HG03159 (cell line): Measurements from ENCODE around the gene NISCH.

Experiments used
- ATAC-seq: cut with Tn5 transposase; IDR thresholded peaks from one replicate; pipeline ENCODE4 v1.9.1; 2021; ENCODE audit warnings: mild to moderate bottlenecking, moderate library complexity; ENCODE audit not compliant: unreplicated experiment

Gene NISCH

DNA sequence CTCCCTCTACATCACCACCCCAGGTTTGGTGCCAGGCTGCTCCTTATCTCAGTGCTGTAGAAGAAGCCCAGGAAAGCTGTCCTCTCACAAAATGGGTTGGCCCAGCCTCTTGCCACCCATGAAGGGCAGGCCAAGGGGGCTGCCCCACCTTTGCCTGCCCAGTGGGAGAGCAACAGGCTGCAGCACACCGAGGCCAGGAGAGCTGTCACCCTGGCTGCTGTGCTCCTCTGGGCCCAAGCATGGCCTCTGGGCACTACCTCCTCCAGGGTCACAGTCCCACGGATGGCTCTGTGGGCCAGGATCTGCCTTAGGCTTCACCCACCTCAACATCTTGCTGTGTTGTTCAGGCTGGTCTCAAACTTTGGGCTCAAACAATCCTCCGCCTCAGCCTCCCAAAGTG is 33.3 kb downstream of the NISCH start:
- ATAC-seq = no peak

DNA sequence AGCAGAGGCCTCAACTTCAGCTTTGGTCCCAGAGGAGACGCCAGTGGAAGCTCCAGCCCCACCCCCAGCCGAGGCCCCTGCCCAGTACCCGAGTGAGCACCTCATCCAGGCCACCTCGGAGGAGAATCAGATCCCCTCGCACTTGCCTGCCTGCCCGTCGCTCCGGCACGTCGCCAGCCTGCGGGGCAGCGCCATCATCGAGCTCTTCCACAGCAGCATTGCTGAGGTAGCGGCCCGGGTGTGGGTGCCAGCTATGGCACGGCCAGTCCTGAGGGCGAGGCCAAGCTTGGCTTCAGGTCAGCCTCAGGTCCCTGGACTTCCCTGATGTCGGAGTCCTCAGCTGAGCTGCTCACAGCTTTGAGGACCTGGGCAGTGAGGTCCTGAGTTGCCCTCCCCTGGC is 34.0 kb downstream of the NISCH start:
- ATAC-seq = no peak

DNA sequence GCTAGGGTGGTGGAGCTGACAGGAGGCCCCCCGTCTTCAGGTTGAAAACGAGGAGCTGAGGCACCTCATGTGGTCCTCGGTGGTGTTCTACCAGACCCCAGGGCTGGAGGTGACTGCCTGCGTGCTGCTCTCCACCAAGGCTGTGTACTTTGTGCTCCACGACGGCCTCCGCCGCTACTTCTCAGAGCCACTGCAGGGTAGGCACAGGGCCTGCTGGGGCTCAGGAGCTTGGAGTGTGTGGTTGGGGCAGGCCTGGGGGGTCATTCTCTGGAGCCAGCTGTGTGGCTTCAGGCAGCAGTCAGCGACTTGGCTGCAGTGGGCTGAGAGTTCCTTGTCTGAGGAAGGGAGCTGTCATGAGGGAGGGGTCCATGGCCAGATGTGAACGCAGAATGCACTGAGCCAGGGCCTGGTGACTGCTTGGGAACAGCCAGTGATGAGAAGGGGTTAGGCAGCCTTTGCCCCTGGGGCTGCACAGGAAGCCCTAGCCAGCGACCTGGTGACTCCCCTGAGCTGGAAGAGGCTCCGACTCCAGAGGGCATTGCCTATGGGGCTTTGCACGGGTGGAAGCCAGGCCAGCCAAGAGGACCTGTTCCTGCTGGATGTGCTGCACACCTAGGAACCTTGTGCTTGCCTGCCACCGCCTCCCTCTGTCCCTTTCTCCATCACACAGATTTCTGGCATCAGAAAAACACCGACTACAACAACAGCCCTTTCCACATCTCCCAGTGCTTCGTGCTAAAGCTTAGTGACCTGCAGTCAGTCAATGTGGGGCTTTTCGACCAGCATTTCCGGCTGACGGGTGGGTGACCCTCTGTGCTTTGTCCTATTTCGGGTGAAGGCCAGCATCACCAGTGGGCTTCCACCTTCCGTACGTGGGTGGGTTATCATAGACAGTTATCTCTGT is 34.9 kb downstream of the NISCH start:
- ATAC-seq = no peak

DNA sequence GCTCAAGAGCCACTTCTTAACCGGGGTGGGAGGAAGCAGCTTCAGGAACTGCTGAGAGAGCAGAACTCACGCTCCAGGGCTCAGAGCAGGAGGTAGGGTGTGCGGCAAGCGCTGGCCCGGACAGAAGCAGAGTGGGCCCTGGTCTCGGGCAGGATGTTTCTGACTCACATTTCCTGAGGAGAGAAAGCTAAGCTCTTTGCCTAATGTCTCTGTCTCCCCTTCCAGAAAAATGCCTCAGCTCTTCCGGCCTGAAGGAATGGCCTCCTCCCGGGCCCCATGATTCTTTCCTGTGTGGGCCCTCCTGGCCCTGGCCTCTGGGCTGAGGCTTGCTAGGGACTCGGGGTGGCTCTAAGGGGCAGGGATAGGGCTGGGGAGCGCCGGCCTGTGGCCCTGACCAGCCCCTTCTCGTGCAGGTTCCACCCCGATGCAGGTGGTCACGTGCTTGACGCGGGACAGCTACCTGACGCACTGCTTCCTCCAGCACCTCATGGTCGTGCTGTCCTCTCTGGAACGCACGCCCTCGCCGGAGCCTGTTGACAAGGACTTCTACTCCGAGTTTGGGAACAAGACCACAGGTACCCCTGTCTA is 35.6 kb downstream of the NISCH start:
- ATAC-seq = no peak

DNA sequence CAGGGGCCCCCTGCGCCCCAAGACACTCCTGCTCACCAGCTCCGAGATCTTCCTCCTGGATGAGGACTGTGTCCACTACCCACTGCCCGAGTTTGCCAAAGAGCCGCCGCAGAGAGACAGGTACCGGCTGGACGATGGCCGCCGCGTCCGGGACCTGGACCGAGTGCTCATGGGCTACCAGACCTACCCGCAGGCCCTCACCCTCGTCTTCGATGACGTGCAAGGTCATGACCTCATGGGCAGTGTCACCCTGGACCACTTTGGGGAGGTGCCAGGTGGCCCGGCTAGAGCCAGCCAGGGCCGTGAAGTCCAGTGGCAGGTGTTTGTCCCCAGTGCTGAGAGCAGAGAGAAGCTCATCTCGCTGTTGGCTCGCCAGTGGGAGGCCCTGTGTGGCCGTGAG is 36.7 kb downstream of the NISCH start:
- ATAC-seq = no peak

DNA sequence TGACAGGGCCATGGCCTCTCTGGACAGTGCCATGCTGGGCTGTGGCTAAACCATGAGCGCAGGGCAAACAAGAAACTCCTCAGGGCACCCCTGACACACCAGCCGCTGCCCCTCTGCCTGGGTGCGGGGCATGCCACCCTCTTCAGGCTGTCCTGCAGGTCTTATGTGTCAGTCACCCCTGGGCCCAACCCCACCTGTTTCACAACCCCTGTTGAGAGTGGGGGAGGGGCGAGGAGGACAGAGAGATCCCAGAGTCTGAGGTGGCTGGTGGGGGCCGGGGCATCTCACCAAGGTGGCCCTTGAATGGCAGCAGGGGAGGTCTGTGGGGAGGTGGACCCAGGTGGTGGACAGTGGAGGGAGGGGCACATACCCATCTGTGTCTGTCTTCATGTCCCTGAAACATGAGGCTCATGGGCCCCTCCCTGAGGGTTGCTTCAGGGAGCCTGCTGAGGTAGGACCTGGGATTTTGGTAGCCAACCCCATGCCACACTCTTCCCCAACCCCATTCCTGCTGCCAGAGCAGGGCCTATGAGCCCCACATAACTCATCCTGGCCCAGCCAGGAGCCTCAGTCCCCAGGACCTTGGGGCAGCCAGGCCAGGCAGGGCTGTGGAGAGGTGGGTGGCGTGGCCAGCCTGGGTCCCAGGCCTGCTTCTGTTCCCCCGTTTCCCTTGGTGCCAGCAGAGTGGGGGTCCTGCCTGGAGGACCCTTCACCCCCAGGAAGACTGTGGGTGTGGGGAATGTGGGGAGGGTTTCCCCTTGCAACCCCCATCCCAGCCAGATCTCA is 38.0 kb downstream of the NISCH start:
- ATAC-seq = no peak

DNA sequence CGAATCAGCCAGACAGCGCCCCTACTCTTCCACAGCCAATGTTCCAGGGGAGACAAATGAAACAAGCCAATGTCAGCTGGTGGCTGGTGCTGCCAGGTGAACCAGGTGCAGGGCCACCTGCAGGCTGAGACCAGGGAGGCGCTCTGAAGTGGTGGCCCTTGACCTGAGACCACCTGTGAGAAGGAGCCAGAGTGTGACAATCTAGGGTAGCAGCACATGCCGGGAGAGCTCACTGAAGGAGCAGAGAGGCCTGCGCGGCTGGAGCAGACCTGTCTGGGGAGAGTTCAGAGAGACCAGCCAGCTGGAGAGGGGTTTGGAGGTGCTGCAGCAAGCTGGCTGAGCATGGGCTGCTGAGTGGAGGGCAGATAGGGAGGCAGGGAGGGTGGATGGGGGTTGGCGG is 39.0 kb downstream of the NISCH start:
- ATAC-seq = no peak

DNA sequence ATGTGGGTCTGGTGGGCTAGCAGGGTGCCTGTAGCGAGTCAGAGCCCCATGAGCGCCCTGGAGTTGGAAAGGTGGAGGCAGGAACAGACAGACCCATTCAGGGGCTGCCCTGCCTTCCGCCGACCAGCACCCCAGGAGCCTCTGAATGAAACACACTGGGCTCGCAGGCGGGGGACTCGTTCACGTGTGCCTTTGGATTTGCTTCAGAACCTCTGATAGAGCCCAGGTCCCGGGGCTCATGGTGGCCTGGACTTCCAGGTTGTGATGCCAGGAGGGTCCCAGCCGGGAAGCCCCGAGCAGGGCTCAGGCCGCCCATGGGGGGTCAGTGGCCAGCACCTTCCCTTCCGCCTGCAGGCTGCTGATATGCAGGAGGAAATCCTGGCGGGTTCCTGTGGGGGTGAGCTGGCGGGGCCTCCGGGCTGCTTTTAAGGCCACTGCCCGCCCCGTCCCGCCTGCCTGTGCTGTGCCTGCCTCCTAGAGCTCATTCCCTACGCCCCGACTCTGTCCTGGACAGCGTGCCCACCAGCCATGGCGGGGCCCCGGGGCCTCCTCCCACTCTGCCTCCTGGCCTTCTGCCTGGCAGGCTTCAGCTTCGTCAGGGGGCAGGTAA is 39.6 kb downstream of the NISCH start, which contains the start of gene STAB1:
Gene STAB1 (plus strand): TSS at position 453 of the 610 bp plus-strand sequence. CDS start 76 bp downstream, at position 529.
- ATAC-seq = no peak

DNA sequence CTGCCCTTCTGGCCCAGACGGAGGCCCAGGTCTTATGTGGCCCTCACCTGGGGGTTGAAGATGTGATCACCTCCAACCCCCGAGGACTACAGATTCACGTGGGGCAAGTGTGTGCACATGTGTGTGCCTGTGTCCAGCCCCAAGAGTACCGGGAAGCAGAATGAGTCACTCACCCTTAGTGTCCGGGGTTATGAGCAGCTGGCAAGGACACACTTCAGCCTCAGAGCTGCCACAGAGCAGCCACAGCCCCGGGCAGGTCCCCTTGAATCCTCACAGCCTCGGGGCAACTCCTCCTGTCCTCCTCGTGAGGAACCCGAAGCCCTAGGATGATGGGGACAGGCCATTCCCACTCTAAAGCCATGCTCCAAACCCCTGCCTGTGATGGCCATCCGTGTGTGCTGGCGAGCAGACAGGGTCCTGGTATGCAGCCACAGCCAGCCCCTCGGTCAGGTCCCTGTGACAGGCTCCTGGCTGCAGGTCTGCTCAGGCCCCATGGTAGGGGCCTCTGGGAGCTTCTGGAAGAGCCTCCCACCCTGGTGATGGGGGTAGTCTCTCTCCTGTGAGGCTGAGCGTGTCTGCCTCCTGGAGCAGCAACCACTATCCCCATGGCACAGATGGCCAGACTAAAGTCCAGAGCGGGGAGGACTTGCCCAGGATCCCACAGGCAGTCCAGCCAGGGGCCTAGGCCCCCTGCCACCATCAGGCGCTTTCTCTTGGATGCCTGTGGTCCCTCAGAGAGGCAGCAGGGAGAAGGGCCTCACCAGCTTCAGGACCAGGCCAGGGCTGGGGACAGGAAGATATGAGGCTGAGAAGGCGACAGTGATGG is 40.6 kb downstream of the NISCH start:
- no peak for ATAC-seq

DNA sequence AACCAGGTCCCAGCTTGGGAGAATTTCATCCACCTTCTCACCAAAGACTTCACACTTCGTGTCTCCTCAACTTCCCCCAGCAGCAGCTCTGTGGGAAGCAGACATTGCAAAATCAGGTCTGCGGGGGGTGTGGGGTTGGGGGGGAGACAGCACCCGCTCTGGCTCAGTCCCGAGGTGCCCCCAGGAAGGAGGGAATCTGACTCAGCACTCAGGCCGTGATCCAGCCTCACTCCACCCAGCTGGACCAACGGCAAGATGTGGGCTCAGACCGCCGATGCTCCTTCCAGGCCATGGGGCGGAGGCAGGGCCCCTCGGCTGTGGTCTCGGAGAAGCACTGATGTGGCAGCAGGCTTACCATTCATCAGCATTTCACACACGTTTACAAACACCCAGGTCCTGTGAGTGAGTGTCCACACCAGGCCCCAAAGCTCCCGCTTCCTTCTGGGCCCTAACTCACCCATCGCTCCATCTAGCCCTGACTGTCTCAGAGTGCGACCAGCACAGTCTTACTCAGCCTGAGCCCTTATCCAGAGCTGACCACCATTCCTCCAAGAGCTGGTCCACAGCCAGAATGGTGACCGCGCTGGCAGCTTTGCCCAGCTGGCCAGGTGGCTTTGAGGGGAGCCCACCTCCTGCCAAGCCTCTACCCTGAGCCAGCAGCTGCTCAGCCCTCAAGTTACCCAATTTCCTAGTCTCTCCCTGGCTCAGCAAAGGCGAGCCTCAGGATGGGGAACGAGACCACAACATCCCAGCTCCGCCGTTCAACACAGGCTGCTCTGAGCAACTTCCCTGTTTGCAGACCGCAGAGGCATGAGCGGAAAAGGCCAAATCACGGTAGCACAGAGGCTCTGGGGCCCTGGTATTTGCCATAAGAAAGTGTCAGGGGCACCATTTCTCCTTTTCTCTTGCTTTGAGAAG is 43.0 kb downstream of the NISCH start:
- no peak for ATAC-seq

DNA sequence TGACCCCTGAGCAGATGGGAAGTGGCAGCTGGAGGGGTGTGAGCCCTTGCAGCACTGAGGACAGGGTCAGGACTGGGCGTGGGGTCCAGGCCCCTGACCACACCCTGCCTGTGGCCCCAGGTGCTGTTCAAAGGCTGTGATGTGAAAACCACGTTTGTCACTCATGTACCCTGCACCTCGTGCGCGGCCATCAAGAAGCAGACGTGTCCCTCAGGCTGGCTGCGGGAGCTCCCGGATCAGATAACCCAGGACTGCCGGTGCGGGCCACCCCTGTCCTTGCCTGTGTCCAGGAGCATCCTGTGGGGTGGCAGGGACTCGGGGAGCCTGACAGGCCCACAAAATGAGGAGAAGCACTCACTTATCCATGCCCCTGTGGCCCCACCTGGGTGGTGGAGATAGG is 45.6 kb downstream of the NISCH start:
- no peak for ATAC-seq

DNA sequence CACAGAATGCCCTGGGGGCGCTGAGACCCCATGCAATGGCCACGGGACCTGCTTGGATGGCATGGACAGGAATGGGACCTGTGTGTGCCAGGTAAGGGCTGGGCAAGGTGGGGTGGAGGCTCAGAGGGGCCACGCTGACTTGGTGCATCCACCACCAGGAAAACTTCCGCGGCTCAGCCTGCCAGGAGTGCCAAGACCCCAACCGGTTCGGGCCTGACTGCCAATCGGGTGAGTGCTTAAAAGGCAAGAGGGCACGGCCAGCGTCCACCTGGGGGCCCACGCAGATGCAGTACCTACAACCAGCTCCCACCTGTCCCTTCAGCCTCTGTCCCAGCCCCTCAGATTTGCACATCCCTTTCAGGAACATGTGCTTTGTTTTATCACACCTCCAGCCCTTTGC is 46.6 kb downstream of the NISCH start:
- no peak for ATAC-seq

DNA sequence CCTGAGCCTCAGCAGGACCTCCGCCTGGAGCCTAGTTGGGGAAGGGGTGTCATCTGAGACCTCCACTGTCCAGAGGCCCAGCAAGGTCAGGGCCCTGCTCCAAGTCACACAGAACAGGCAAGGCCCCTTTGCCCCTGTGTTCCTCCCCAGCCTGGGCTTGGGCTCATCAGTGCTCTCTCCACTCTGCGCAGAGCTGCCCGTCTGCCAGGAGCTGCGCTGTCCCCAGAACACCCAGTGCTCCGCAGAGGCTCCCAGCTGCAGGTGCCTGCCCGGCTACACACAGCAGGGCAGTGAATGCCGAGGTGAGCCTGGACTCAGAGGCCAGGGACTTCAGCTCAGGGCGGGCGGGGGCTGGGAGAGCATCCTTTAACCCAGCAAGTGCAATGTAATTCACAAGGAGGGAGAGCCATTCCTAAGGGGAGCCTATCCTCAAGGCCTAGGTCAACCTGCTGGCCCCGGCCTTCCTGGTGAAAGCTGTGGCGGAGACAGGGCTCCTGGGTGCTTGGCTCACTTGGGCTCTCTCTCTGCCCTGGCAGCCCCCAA is 47.5 kb downstream of the NISCH start:
- no peak for ATAC-seq

DNA sequence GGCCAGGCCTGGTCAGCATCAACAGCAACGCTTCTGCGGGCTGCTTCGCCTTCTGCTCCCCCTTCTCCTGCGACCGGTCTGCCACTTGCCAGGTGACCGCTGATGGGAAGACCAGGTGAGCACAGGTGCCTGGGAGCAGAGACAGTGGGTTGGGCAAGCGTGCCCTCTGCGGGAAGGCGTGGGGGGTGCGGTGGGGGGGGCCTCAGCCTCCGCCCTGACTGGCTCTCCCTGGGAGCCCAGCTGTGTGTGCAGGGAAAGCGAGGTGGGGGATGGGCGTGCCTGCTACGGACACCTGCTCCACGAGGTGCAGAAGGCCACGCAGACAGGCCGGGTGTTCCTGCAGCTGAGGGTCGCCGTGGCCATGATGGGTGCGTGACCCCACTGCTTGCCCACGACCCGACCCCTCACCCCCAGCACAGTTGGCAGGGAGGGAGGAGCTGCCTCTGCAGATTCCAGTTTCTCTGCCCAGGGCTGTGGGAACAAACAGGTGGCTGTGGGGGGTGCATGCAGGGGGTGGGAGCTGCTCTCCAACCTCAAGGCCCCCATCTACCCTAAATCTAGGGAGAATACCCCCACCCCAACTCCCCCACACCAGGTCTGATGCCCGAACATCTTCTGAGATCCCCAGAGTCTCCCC is 48.5 kb downstream of the NISCH start:
- ATAC-seq = no peak

DNA sequence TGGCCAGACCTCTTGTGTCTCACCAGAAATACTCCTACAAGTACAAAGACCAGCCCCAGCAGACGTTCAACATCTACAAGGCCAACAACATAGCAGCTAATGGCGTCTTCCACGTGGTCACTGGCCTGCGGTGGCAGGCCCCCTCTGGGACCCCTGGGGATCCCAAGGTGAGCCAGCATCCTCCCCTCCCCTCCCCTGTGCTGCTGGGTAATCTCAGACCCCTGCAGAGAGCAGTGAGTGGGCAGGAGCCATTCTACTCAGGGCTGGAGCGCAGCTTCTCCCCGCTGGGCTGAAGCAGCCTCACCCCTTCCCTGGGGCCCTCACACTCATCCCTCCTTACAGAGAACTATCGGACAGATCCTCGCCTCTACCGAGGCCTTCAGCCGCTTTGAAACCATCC is 49.6 kb downstream of the NISCH start:
- ATAC-seq = no peak

DNA sequence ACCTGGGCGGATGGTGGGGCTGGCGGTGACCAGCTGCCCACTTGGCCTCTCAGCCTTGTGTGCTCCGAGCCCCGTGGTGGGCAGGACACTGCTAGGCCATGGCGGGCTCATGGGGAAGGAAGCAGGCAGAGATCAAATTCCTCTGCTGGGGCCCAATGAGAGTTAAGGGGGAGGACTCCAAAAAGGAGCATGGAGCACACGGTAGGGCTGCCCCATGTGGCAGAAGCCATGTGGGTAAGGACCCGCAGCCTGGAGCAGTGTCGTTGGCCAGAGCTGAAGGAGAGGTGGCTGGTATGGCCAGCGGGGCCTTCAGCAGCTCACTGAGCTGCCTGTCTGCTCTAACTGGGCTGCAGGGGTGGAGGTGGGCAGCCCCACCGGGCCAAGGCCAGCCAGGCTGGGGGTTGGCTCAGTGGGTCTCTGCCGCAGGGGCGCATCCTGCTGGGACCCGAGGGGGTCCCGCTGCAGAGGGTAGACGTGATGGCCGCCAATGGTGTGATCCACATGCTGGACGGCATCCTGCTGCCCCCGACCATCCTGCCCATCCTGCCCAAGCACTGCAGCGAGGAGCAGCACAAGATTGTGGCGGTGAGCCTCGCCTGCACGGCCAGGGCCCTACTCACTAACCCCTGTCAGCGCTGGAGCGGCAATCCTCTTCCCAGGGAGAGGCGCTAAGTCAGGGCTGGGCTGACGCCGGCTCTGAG is 51.0 kb downstream of the NISCH start:
- ATAC-seq = no peak

DNA sequence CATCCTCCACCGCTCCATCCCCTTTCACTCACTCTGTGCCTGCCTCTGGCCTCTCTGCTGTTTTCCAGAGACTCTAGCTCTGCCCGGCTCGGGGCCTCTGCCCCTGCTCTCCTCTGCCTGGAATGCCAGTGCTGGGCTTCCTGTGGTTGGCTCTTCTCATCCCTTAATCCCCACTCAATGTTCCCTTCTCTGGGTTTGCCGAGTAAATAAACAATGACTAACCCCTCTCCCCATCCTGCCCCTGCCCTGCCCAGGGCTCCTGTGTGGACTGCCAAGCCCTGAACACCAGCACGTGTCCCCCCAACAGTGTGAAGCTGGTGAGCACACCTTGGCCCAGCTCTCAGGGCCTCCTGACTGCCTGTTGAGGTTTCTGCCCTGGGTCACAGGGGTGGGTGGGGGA is 52.0 kb downstream of the NISCH start:
- no peak for ATAC-seq

DNA sequence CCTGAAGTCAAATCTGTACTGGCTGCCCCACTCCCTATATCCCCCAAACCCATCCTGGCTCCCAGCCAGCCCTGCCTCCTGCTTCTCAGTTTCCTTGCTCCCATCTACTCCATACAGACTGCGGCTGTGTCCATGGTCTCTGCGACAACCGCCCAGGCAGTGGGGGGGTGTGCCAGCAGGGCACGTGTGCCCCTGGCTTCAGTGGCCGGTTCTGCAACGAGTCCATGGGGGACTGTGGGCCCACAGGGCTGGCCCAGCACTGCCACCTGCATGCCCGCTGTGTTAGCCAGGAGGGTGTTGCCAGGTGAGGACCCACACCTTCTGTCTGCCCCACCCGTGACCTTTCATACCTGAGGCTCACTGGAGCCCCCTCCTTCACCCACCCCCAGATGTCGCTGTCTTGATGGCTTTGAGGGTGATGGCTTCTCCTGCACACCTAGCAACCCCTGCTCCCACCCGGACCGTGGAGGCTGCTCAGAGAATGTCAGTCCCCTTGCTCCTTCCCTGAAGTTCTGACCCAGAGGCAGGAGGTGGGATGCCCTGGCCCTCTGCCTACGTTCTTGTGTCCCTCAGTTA is 54.4 kb downstream of the NISCH start:
- ATAC-seq = no peak
